ENCODE measurements around the gene PDZD2. TPM values are rescaled to one million over a fixed set of nuclear protein-coding genes. Genes with fewer than 3 reads are reported as not detected.

Gene PDZD2
- total RNA-seq, 1 experiment from 2014 or later, result 2.2 TPM

GRCh38 chr5:32158679-32158975, 519.7 kb downstream of the PDZD2 start:
- H3K4me1 ChIP-seq (ENCODE audit: insufficient read depth, low read length, poor library complexity, severe bottlenecking), result peaks cover 12% of the 10 kb centered on the region
- no peaks in the 10 kb centered on the region for H3K36me3 ChIP-seq (ENCODE audit: insufficient read depth, low read length, poor library complexity, severe bottlenecking)
- ChIA-PET CTCF (interaction anchor here (0.6 to 0.7 kb wide), 2 partner anchors 170 to 487 kb away, joined by 3 read pairs; no protein-coding TSS in a partner anchor), POLR2A (ENCODE audit: low non-redundant PET) (no interaction called here)
- no peak for TF ChIP-seq EZH2 (IDR thresholded peaks at IDR 0.05; ENCODE audit: borderline replicate concordance, low read depth, low read length, poor library complexity, severe bottlenecking)
- TF ChIP-seq, protein P1, sequence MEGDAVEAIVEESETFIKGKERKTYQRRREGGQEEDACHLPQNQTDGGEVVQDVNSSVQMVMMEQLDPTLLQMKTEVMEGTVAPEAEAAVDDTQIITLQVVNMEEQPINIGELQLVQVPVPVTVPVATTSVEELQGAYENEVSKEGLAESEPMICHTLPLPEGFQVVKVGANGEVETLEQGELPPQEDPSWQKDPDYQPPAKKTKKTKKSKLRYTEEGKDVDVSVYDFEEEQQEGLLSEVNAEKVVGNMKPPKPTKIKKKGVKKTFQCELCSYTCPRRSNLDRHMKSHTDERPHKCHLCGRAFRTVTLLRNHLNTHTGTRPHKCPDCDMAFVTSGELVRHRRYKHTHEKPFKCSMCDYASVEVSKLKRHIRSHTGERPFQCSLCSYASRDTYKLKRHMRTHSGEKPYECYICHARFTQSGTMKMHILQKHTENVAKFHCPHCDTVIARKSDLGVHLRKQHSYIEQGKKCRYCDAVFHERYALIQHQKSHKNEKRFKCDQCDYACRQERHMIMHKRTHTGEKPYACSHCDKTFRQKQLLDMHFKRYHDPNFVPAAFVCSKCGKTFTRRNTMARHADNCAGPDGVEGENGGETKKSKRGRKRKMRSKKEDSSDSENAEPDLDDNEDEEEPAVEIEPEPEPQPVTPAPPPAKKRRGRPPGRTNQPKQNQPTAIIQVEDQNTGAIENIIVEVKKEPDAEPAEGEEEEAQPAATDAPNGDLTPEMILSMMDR (conservative IDR thresholded peaks at IDR 0.05; ENCODE audit: low read depth, low read length), result no peak
- H3K4me3 ChIP-seq (ENCODE audit: low read depth, low read length, poor library complexity, severe bottlenecking), result no peak overlapping the region
- peak overlapping the region; percentile 2 for H3K27ac ChIP-seq (ENCODE audit: low read depth, low read length, poor library complexity, severe bottlenecking)
- H3K9me3 ChIP-seq (ENCODE audit: low read depth, low read length, poor library complexity, severe bottlenecking), result no peaks in the 10 kb centered on the region
- intact Hi-C loops (cut with micrococcal nuclease; ENCODE audit: unreplicated experiment), result no loop called here
- no TSS peak for BruUV-seq (replicated peaks)
- no peaks in the 10 kb centered on the region for H3K27me3 ChIP-seq (replicated peaks; ENCODE audit: insufficient read depth, low read depth, low read length, poor library complexity)
- no peak for DNase-seq (ENCODE audit: low spot score)

- Histone ChIP-seq H3K36me3 (ENCODE audit: insufficient read depth, low read length, poor library complexity, severe bottlenecking) (no peaks in the 10 kb centered on the region), H3K4me1 (ENCODE audit: insufficient read depth, low read length, poor library complexity, severe bottlenecking) (peaks cover 4% of the 10 kb centered on the region), H3K27ac (ENCODE audit: low read depth, low read length, poor library complexity, severe bottlenecking) (no peak overlapping the region), H3K9me3 (ENCODE audit: low read depth, low read length, poor library complexity, severe bottlenecking) (no peaks in the 10 kb centered on the region), H3K27me3 (replicated peaks; ENCODE audit: insufficient read depth, low read depth, low read length, poor library complexity) (no peaks in the 10 kb centered on the region), H3K4me3 (ENCODE audit: low read depth, low read length, poor library complexity, severe bottlenecking) (no peak overlapping the region)
- POLR2A ChIA-PET (ENCODE audit: low non-redundant PET), result no interaction called here
- intact Hi-C loops (cut with micrococcal nuclease; ENCODE audit: unreplicated experiment), result no loop called here
- CTCF ChIA-PET, result no interaction called here
- DNase-seq (ENCODE audit: low spot score), result no peak
- BruUV-seq (replicated peaks), result no TSS peak
- TF ChIP-seq, protein P1 (conservative IDR thresholded peaks at IDR 0.05; ENCODE audit: low read depth, low read length), result no peak
- TF ChIP-seq EZH2 (IDR thresholded peaks at IDR 0.05; ENCODE audit: borderline replicate concordance, low read depth, low read length, poor library complexity, severe bottlenecking), result no peak
Measured at GRCh38 chr5:32159328-32160072, 520.6 kb downstream of the PDZD2 start.

GRCh38 chr5:32160228-32160627, 521.3 kb downstream of the PDZD2 start:
- H3K27ac ChIP-seq (ENCODE audit: low read depth, low read length, poor library complexity, severe bottlenecking), result no peak overlapping the region
- no TSS peak for BruUV-seq (replicated peaks)
- H3K9me3 ChIP-seq (ENCODE audit: low read depth, low read length, poor library complexity, severe bottlenecking), result no peaks in the 10 kb centered on the region
- no peak overlapping the region for H3K4me3 ChIP-seq (ENCODE audit: low read depth, low read length, poor library complexity, severe bottlenecking)
- ChIA-PET CTCF (no interaction called here), POLR2A (ENCODE audit: low non-redundant PET) (no interaction called here)
- peaks cover 4% of the 10 kb centered on the region for H3K4me1 ChIP-seq (ENCODE audit: insufficient read depth, low read length, poor library complexity, severe bottlenecking)
- no peaks in the 10 kb centered on the region for H3K27me3 ChIP-seq (replicated peaks; ENCODE audit: insufficient read depth, low read depth, low read length, poor library complexity)
- TF ChIP-seq, protein P1 (conservative IDR thresholded peaks at IDR 0.05; ENCODE audit: low read depth, low read length), result no peak
- TF ChIP-seq EZH2 (IDR thresholded peaks at IDR 0.05; ENCODE audit: borderline replicate concordance, low read depth, low read length, poor library complexity, severe bottlenecking), result no peak
- intact Hi-C loops (cut with micrococcal nuclease; ENCODE audit: unreplicated experiment), result no loop called here
- DNase-seq (ENCODE audit: low spot score), result no peak
- no peaks in the 10 kb centered on the region for H3K36me3 ChIP-seq (ENCODE audit: insufficient read depth, low read length, poor library complexity, severe bottlenecking)

Small RNA genes within 50 kb of the gene (microRNA-seq; reads per million reads assigned to microRNA genes)
- gene MIR4279, result not detected

Other genes starting within 250 kb of the PDZD2 start
- gene DROSHA, start 107.0 kb upstream of the PDZD2 start, total RNA-seq (2021), result 143 and 149 TPM in 2 replicates
- gene C5orf22, start 106.8 kb upstream of the PDZD2 start, total RNA-seq (2021), result 31.9 and 33.7 TPM in 2 replicates